H54 (cell line): ENCODE results near the gene TNFRSF4.
"Not testable (repeated sequence)": the region's sequence is repeated elsewhere in the genome, so short reads cannot be mapped to it uniquely, and the experiment has no call there.

ENCODE experiments used
- DNase-seq: peaks from one replicate; pipeline ENCODE4 v3.0.0; 2011; ENCODE audit warnings: low spot score, mixed read lengths; ENCODE audit not compliant: insufficient read length
- FAIRE-seq: peaks from 3 replicates; lab custom pipeline; 2011; peaks lifted over from hg19 to GRCh38; lab: Jason Lieb, UNC
- POLR2A ChIP-seq: IDR thresholded peaks from 2 replicates; pipeline ENCODE4 v1.6.1; 2011; ENCODE audit warnings: low read depth, mild to moderate bottlenecking, low read length

The TNFRSF4 gene

GRCh38 chr1:1250786-1251284 lies 36.9 kb upstream of the TNFRSF4 start:
- no peak for DNase-seq
- no peak for FAIRE-seq
- TF ChIP-seq POLR2A = no peak

- not testable (repeated sequence) for FAIRE-seq, DNase-seq
Measured at GRCh38 chr1:1248009-1248913, 34.3 kb upstream of the TNFRSF4 start.

GRCh38 chr1:1247341-1247913 lies 33.5 kb upstream of the TNFRSF4 start:
- TF ChIP-seq POLR2A = no peak
- no peak for DNase-seq
- FAIRE-seq = no peak

- no peak for TF ChIP-seq POLR2A
- FAIRE-seq (no peak), DNase-seq (no peak)
Measured at GRCh38 chr1:1246577-1247340, 32.8 kb upstream of the TNFRSF4 start, which contains the start of gene C1QTNF12. Gene C1QTNF12, minus strand, starts transcription at chr1:1246722. Its CDS starts 32 bp downstream, at chr1:1246690.

- DNase-seq (no peak), FAIRE-seq (no peak)
- no peak for TF ChIP-seq POLR2A
Measured at GRCh38 chr1:1245817-1246576, 32.0 kb upstream of the TNFRSF4 start.

DNA sequence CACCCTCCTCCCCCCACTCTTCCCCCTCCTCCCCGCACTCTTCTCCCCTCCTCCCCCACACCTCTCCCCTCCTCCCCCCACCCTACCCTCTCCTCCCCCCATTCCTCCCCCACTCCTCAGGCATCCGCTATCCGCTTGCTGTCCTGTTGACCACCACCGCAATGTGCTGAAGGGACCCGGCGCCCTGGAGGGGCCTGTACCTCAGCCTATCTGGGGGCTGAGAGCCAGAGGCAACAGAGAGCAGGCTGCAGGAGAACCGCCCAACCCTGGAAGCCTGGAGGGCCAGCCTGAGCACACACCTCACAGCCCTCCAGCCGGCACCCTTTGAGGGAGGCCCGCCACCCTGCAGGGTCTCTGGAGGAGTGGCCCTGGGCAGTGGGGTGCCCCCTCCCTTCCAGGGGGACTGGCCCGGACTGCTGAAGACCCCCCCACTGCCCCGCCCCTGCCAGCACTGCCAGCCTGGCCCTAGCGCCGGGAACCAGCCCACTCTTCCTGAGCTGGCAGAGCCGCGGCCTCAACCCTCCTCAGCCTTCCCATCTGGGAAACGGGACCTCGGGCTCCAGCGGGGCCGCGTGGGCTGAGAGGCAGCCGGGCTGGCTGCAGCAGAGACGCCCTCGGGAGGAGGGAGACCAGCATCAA lies 31.3 kb upstream of the TNFRSF4 start:
- FAIRE-seq = no peak
- no peak for TF ChIP-seq POLR2A
- no peak for DNase-seq

- FAIRE-seq = no peak
- TF ChIP-seq POLR2A = no peak
- DNase-seq = no peak
Measured at GRCh38 chr1:1244192-1244811, 30.3 kb upstream of the TNFRSF4 start.

DNA sequence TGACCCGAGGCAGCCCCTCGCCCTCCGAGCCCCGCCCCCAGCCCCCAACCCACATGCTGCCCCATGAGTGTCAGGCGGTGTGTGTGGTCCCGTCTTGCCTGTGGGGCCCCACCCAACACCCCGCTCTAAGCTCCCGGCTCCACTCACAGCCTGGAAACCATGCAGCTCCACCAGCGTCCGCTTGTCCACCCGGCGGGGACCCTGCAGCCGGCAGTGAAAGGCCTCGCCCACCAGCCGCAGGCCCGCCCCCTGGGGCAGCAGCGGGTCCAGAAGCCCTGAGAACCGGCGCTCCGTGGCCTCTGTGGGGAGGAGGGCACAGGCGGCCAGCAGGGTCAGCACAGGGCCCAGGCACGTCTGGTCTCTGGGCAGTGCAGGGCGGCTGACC lies 29.8 kb upstream of the TNFRSF4 start:
- no peak for TF ChIP-seq POLR2A
- FAIRE-seq = no peak
- DNase-seq = no peak

GRCh38 chr1:1243266-1243660 lies 29.3 kb upstream of the TNFRSF4 start:
- TF ChIP-seq POLR2A = no peak
- FAIRE-seq (no peak), DNase-seq (no peak)

DNA sequence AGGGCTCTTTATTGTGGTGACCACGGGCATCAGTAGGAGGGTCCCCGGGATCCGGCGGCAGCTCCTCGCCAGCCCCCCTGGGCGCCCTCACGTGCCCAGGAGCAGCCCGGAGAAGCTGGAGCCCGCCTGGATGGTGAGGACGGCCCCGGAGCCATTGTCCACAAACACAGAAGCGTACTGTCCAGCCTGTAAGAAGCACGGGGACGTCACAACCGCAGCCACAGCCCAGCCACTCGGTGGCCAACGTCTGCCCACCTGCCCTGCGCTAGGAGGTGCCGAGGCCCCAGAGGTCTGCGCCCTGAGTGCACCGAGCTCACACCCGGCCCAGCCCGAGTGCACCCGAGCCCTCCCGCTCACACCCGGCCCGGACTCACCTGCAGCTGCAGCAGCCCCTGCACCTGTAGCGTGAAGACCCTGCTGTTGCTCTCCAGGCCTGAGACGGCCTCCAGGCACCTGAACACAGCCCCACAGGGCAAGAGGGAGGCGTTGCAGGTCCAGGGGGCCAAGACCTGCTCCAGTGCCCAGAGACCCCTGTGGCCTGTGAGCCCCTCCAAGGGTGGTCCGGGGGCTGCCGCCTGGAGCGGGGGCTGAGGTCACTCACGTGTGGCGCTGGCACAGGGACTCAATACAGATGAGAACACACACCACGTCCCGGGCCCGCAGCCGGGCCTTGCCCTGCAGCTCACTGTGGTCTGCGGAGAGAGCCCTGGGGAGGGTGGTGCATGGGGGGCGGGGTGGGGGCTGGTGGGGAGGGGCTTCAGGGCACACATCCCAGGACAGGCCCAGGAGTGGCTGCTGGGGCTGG lies 28.7 kb upstream of the TNFRSF4 start:
- no peak for TF ChIP-seq POLR2A
- FAIRE-seq = no peak
- DNase-seq = no peak

DNA sequence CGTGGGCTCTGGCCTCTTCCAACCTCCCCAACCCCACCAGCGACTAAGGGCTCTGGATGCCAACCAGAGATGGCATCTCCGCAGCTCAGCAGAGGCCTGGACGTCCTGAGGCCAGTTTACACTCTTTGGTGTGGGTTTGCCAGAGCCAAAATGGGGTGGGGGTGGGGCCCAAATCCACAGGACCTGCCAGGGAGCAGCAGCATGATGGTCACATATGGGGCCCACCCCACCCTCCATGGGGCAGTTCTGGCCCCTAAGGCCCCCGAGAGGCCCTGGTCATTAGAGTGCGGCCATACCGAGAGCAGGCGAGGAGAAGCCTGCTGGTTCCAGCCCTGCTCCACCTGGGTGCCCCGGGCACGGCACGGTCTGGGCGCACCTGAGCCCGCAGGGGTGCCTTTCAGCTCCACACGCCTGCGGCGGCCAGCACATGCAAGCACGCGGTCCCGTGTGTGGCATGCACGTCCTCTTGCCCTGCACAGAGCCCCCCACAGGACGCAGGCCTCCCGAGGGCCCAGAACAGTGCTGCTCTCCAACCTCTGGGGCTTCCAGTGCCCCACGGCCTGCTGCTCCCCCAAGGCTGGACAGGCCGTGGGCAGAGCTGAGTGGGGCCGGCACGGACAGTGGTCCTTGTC lies 27.8 kb upstream of the TNFRSF4 start:
- DNase-seq (no peak), FAIRE-seq (no peak)
- TF ChIP-seq POLR2A = no peak
